Measurements from ENCODE around the gene WDR70. TPM values are rescaled to one million over a fixed set of nuclear protein-coding genes. Genes with fewer than 3 reads are reported as not detected.

WDR70 gene
- total and polyA plus RNA-seq, 9 donors, result 20.9 to 36.5 (median 31.4) TPM

DNA sequence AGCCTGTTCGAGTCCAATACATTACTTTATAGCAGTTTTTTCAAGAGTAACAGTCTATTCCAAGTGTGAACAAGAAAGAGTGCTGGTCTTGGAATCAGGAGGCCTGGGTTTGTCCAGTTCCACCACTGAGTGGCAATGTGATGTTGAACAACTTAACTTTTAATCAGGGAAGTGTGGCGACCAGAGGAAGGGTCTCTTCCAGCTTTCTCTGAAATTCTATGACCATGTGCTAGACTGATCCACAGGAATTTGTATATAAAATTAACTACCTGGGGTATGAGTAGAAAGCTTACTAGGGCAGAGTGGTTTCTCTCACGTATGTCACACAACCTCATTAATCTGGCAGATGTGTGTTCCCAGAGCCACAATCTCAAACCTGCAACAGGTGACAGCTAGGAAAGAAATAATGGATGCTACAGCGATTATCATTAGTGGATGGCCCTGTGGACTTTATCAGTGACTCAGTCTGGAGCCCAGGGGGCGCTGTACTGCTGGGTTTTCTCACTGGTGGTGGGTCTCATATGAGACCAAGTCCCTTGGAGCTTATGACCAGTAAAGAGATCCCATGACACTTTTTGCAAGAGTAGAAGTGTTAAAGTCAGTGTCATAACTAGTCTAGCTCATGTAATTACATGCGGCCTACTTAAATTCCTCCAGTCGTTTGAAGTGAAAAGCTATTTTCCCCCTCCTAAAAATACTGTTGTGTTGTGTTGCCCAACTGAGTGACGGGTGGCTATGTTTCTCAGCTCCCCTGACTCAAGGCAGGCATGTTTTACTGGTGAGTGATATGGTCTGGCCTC lies 344.2 kb downstream of the WDR70 start:
- no peak for DNase-seq
- no peak overlapping the region for H3K4me3 ChIP-seq
- H3K9me3 ChIP-seq, result no peaks in the 10 kb centered on the region
- no peak for TF ChIP-seq POLR2A (IDR thresholded peaks at IDR 0.05)
- no peak for TF ChIP-seq EP300 (IDR thresholded peaks at IDR 0.05)
- TF ChIP-seq, protein P1, sequence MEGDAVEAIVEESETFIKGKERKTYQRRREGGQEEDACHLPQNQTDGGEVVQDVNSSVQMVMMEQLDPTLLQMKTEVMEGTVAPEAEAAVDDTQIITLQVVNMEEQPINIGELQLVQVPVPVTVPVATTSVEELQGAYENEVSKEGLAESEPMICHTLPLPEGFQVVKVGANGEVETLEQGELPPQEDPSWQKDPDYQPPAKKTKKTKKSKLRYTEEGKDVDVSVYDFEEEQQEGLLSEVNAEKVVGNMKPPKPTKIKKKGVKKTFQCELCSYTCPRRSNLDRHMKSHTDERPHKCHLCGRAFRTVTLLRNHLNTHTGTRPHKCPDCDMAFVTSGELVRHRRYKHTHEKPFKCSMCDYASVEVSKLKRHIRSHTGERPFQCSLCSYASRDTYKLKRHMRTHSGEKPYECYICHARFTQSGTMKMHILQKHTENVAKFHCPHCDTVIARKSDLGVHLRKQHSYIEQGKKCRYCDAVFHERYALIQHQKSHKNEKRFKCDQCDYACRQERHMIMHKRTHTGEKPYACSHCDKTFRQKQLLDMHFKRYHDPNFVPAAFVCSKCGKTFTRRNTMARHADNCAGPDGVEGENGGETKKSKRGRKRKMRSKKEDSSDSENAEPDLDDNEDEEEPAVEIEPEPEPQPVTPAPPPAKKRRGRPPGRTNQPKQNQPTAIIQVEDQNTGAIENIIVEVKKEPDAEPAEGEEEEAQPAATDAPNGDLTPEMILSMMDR (IDR thresholded peaks at IDR 0.05), result no peak
- intact Hi-C loops (cut with DNase I), result no loop called here
- no peaks in the 10 kb centered on the region for H3K27me3 ChIP-seq
- no peaks in the 10 kb centered on the region for H3K4me1 ChIP-seq (ENCODE audit: insufficient read depth)
- no peak overlapping the region for H3K27ac ChIP-seq
- WGBS, 3 donors, result 85 to 86% (median 86%) methylated on average over 8 of the region's 8 CpGs
- no peaks in the 10 kb centered on the region for H3K36me3 ChIP-seq

DNA sequence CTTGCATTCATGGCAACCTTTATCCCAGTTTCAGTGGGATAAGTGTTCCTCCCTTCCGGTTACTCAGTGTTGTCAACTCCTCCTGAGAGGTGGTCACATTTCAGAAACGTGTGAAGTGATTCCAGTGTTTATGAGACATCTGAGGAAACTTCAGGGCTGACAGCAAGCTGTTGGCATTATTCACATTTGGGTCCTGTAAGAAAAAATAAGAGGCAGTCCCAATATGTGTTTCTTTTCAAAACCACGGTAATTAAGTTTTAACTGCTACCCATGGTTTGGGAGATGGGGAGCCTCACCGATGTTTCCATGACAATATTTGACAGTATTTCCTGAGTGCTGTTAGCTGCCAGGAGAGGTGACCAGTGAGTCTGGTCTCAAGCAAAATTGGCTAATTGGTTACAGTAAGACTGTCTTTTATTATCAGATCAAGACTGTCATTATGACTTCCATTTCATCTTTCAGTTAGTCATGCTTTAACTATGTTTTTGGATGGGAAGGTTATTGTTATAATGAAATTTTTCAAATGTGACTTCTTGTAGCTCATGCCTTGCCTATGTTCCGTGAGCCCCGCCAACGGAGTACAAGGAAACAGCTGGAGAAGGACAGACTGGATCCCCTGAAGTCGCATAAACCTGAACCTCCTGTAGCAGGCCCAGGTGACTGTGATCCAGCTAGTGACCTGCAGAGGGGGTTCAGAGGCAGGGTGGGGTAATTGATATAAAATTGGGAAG lies 345.4 kb downstream of the WDR70 start:
- Histone ChIP-seq H3K36me3 (no peaks in the 10 kb centered on the region), H3K27me3 (no peaks in the 10 kb centered on the region), H3K4me1 (ENCODE audit: insufficient read depth) (no peaks in the 10 kb centered on the region), H3K27ac (no peak overlapping the region), H3K4me3 (no peak overlapping the region), H3K9me3 (no peaks in the 10 kb centered on the region)
- no peak for DNase-seq
- TF ChIP-seq EP300 (IDR thresholded peaks at IDR 0.05), result no peak
- TF ChIP-seq POLR2A (IDR thresholded peaks at IDR 0.05), result no peak
- TF ChIP-seq, protein P1 (IDR thresholded peaks at IDR 0.05), result no peak
- 92 to 93% (median 92%) methylated on average over 8 of the region's 8 CpGs for WGBS, 3 donors
- intact Hi-C loops (cut with DNase I), result no loop called here

DNA sequence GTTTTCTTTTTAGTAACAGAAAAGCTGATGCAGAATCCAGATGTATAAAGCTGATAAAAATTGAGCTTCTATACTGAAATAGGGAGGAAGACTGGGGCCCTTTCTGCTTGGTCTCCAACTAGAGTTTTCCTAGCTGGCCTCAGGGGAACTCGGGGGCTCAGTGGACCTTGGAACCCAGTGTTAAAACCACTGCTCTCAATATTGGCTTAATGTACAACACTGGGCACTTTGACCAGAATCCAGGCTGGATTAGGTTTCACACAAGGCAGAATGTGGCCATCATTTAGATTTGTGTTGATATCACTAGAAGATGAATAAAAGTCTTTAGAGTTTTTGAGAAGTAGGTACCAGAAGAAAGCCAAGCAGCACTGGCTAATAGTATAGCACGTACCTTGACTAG lies 346.1 kb downstream of the WDR70 start:
- Histone ChIP-seq H3K27me3 (no peaks in the 10 kb centered on the region), H3K27ac (no peak overlapping the region), H3K36me3 (no peaks in the 10 kb centered on the region), H3K4me1 (ENCODE audit: insufficient read depth) (no peaks in the 10 kb centered on the region), H3K4me3 (no peak overlapping the region), H3K9me3 (no peaks in the 10 kb centered on the region)
- TF ChIP-seq, protein P1 (IDR thresholded peaks at IDR 0.05), result no peak
- TF ChIP-seq EP300 (IDR thresholded peaks at IDR 0.05) (no peak), POLR2A (IDR thresholded peaks at IDR 0.05) (no peak)
- WGBS, 3 donors, result 96 to 98% (median 98%) methylated on average over 2 of the region's 2 CpGs
- intact Hi-C loops (cut with DNase I), result no loop called here
- DNase-seq, result no peak

DNA sequence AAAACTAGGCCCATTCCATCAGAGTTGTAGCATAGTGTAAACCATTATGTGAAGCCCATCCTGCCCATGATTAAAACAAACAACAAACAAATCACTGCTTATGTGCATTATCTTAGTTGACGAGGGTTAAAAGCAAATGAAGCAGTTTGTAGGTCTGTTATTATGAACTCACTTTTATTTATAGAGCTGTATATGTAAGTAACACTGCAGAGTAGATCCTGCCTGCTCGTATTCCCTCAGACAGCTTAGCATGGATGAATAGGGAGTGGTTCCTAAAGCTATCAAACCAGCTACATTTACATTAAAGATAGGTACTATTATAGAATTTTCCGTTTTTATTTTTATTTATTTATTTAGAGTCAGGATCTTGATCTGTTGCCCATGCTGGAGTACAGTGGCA lies 348.1 kb downstream of the WDR70 start:
- intact Hi-C loops (cut with DNase I), result no loop called here
- no peak for TF ChIP-seq EP300 (IDR thresholded peaks at IDR 0.05)
- TF ChIP-seq, protein P1 (IDR thresholded peaks at IDR 0.05), result no peak
- TF ChIP-seq POLR2A (IDR thresholded peaks at IDR 0.05), result no peak

More for the DNA sequence above, 348.1 kb downstream of the WDR70 start:
- no peak overlapping the region for H3K4me3 ChIP-seq
- H3K27me3 ChIP-seq, result no peaks in the 10 kb centered on the region
- H3K27ac ChIP-seq, result no peak overlapping the region
- no peak for DNase-seq
- H3K36me3 ChIP-seq, result no peaks in the 10 kb centered on the region
- H3K9me3 ChIP-seq, result no peaks in the 10 kb centered on the region
- no peaks in the 10 kb centered on the region for H3K4me1 ChIP-seq (ENCODE audit: insufficient read depth)
- WGBS, 3 donors, result 90 to 93% (median 91%) methylated on average over 3 of the region's 3 CpGs

Data from ovary (tissue), 9 donors.